ENCODE measurements around the gene SCD. TPM values are rescaled to one million over a fixed set of nuclear protein-coding genes. Genes with fewer than 3 reads are reported as not detected.

Gene SCD
- total RNA-seq, 1 experiment from 2014 or later: 518 TPM

DNA sequence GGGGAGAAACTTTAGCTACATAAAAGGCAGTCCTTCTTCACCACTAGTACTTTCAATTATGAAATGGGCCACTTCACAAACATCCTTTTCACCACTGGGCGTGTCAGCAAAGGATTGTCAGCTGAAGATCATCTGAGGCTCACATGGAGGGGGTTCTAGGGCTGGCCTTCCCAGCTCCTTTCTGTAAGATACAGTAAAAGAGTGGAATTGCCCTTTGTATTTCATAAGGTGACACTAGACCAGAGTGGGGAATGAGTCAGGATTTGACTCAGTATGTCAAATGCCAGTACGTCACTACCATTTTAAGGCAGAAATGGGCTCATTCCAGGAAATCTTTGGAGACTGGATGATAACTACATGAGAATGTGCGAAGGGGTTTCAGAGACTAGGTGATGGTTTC, 39.3 kb upstream of the SCD start:
- H3K27me3 ChIP-seq (ENCODE audit: insufficient read depth, low read depth): peaks cover 20% of the 10 kb centered on the region; the same call in 1 of the 2 replicates
- no TSS peak for BruUV-seq (replicated peaks)
- H3F3A ChIP-seq (ENCODE audit: insufficient read depth, low read depth): no peaks in the 10 kb centered on the region
- no peaks in the 10 kb centered on the region for H3K9me2 ChIP-seq (ENCODE audit: insufficient read depth)
- H4K20me1 ChIP-seq (ENCODE audit: insufficient read depth): no peaks in the 10 kb centered on the region
- no peaks in the 10 kb centered on the region for H3K36me3 ChIP-seq (ENCODE audit: low read depth)
- DNase-seq: no peak
- no peak overlapping the region for H3K4me3 ChIP-seq
- POLR2A ChIA-PET (ENCODE audit: unreplicated experiment): no interaction called here
- no peaks in the 10 kb centered on the region; the same call in 1 of the 2 replicates for H3K4me1 ChIP-seq (replicated peaks; ENCODE audit: insufficient read depth)
- no peak overlapping the region for H2AFZ ChIP-seq
- no peak overlapping the region for H3K27ac ChIP-seq
- H3K9me3 ChIP-seq (ENCODE audit: insufficient read depth, low read depth): no peaks in the 10 kb centered on the region
- TF ChIP-seq, protein P1, sequence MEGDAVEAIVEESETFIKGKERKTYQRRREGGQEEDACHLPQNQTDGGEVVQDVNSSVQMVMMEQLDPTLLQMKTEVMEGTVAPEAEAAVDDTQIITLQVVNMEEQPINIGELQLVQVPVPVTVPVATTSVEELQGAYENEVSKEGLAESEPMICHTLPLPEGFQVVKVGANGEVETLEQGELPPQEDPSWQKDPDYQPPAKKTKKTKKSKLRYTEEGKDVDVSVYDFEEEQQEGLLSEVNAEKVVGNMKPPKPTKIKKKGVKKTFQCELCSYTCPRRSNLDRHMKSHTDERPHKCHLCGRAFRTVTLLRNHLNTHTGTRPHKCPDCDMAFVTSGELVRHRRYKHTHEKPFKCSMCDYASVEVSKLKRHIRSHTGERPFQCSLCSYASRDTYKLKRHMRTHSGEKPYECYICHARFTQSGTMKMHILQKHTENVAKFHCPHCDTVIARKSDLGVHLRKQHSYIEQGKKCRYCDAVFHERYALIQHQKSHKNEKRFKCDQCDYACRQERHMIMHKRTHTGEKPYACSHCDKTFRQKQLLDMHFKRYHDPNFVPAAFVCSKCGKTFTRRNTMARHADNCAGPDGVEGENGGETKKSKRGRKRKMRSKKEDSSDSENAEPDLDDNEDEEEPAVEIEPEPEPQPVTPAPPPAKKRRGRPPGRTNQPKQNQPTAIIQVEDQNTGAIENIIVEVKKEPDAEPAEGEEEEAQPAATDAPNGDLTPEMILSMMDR (conservative IDR thresholded peaks at IDR 0.05): no peak
- no peak overlapping the region for H3K4me2 ChIP-seq
- CTCF ChIA-PET: no interaction called here
- no peaks in the 10 kb centered on the region for H3K79me2 ChIP-seq (ENCODE audit: low read depth)
- intact Hi-C loops (cut with micrococcal nuclease; ENCODE audit: unreplicated experiment): loop anchor here (10.0 kb wide), 1 partner anchor 207 kb away; the partner anchor contains the start of gene SEC31B

DNA sequence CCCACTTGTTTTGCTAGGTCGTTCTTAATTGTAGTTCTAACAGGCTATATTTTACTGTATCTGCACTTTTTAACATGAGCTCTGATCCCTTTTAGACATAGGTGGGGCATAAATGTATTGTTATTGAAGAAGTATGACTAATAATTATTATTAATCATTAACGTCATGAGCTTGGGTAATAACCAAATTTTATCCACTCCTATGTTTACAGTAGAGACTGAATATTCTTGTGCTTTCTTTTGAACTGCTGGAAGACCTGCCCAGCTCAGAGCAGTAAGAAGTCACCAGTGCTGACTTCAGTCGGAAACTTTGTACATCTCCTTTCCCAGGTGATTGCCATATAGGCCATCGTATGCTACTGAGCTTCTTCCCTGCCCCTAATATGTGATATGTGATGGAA, 35.7 kb upstream of the SCD start:
- H3K4me1 ChIP-seq (replicated peaks; ENCODE audit: insufficient read depth): no peaks in the 10 kb centered on the region; the same call in 1 of the 2 replicates
- BruUV-seq (replicated peaks): no TSS peak
- no peaks in the 10 kb centered on the region for H4K20me1 ChIP-seq (ENCODE audit: insufficient read depth)
- H3K27ac ChIP-seq: no peak overlapping the region
- no peaks in the 10 kb centered on the region for H3K36me3 ChIP-seq (ENCODE audit: low read depth)
- H3K4me2 ChIP-seq: no peak overlapping the region
- intact Hi-C loops (cut with micrococcal nuclease; ENCODE audit: unreplicated experiment): no loop called here
- ChIA-PET POLR2A (ENCODE audit: unreplicated experiment) (no interaction called here), CTCF (interaction anchor here (0.6 kb wide), 2 partner anchors 26 to 405 kb away, joined by 5 to 12 read pairs; no protein-coding TSS in a partner anchor)
- no peaks in the 10 kb centered on the region for H3K9me3 ChIP-seq (ENCODE audit: insufficient read depth, low read depth)
- no peaks in the 10 kb centered on the region for H3F3A ChIP-seq (ENCODE audit: insufficient read depth, low read depth)
- H2AFZ ChIP-seq: no peak overlapping the region
- DNase-seq: no peak
- H3K79me2 ChIP-seq (ENCODE audit: low read depth): no peaks in the 10 kb centered on the region
- no peaks in the 10 kb centered on the region for H3K9me2 ChIP-seq (ENCODE audit: insufficient read depth)
- H3K4me3 ChIP-seq: no peak overlapping the region
- H3K27me3 ChIP-seq (ENCODE audit: insufficient read depth, low read depth): peaks cover 40% of the 10 kb centered on the region
- TF ChIP-seq, protein P1 (conservative IDR thresholded peaks at IDR 0.05): no peak
- no peak for TF ChIP-seq EZH2 (IDR thresholded peaks at IDR 0.05; ENCODE audit: low read depth)

DNA sequence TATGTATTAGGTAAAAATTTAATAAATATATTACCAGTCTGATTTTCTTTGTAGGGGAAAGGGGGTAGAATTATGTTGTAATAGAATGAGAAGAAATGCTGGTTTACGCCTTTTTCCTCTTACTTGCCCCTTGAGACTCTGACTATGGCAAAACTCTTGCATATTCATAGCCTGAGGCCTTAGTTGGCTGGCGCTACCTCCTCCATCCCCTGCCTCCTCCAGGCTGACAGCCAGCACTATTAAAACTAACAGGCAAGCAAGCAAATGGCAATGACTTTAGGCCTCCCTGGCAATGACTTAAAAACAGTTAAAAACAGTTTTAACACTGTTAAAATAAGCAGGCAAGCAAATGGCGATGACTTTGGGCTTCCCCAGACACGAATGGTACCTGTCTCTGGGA, 31.4 kb upstream of the SCD start:
- no peaks in the 10 kb centered on the region for H3K36me3 ChIP-seq (ENCODE audit: low read depth)
- intact Hi-C loops (cut with micrococcal nuclease; ENCODE audit: unreplicated experiment): no loop called here
- no TSS peak for BruUV-seq (replicated peaks)
- H3K27ac ChIP-seq: no peak overlapping the region
- ChIA-PET POLR2A (ENCODE audit: unreplicated experiment) (no interaction called here), CTCF (no interaction called here)
- peaks cover 52% of the 10 kb centered on the region for H3K27me3 ChIP-seq (ENCODE audit: insufficient read depth, low read depth)
- no peak overlapping the region for H2AFZ ChIP-seq
- DNase-seq: no peak
- H3K9me3 ChIP-seq (ENCODE audit: insufficient read depth, low read depth): no peaks in the 10 kb centered on the region
- no peaks in the 10 kb centered on the region for H3K4me1 ChIP-seq (replicated peaks; ENCODE audit: insufficient read depth)
- H4K20me1 ChIP-seq (ENCODE audit: insufficient read depth): no peaks in the 10 kb centered on the region
- H3K4me3 ChIP-seq: no peak overlapping the region
- TF ChIP-seq, protein P1 (conservative IDR thresholded peaks at IDR 0.05): no peak
- no peak for TF ChIP-seq EZH2 (IDR thresholded peaks at IDR 0.05; ENCODE audit: low read depth)
- H3K9me2 ChIP-seq (ENCODE audit: insufficient read depth): no peaks in the 10 kb centered on the region
- no peak overlapping the region for H3K4me2 ChIP-seq
- H3K79me2 ChIP-seq (ENCODE audit: low read depth): no peaks in the 10 kb centered on the region
- H3F3A ChIP-seq (ENCODE audit: insufficient read depth, low read depth): no peaks in the 10 kb centered on the region

All from PC-9 (cell line).